PFSK-1 (cell line): ENCODE measurements around the gene AUH.

Experiments
- FOXP2 ChIP-seq: optimal IDR thresholded peaks from 2 replicates; pipeline ENCODE3; 2011; ENCODE audit warnings: borderline replicate concordance, control low read depth, inconsistent platforms; ENCODE audit not compliant: insufficient read depth; ENCODE audit errors: extremely low read length, extremely low read depth
- POLR2AphosphoS5 ChIP-seq: IDR thresholded peaks from 2 replicates; pipeline ENCODE4 v1.6.1; 2012; ENCODE audit warnings: low read depth, mild to moderate bottlenecking, control low read depth, low read length, moderate library complexity
- REST ChIP-seq, 2 experiments: IDR thresholded peaks; 2 replicates each; pipeline versions ENCODE4 v1.6.1 to v1.8.0; 2011 to 2012; ENCODE audit warnings: low read depth in 2 of 2, low read length in 2 of 2, control low read depth in 1 of 2, inconsistent platforms in 1 of 2, mild to moderate bottlenecking in 1 of 2, moderate library complexity in 1 of 2; ENCODE audit not compliant: insufficient read depth in 1 of 2
- SIN3A ChIP-seq: IDR thresholded peaks from 2 replicates; pipeline ENCODE4 v1.6.1; 2012; ENCODE audit warnings: mild to moderate bottlenecking, low read length, moderate library complexity, borderline replicate concordance; ENCODE audit not compliant: insufficient read depth
- TAF1 ChIP-seq: IDR thresholded peaks from 2 replicates; pipeline ENCODE4 v1.6.1; 2012; ENCODE audit warnings: low read length, control low read depth, borderline replicate concordance; ENCODE audit not compliant: insufficient read depth

GRCh38 chr9:91170951-91171350 lies 190.8 kb downstream of the AUH start:
- no peak for TF ChIP-seq TAF1
- no peak for TF ChIP-seq SIN3A
- no peak for TF ChIP-seq POLR2AphosphoS5
- TF ChIP-seq REST (IDR thresholded peaks at IDR 0.05; ENCODE audit: insufficient read depth in 1 of 2, low read depth in 2 of 2, low read length in 2 of 2): no peak
- TF ChIP-seq FOXP2: no peak
